Measurements from ENCODE around the gene PRAC2.

The PRAC2 gene

GRCh38 chr17:48755356-48755755 is 32.4 kb downstream of the PRAC2 start:
- no peak for DNase-seq

GRCh38 chr17:48756830-48757251 is 33.9 kb downstream of the PRAC2 start:
- DNase-seq = no peak

GRCh38 chr17:48757524-48757961 is 34.6 kb downstream of the PRAC2 start:
- DNase-seq = no peak

- DNase-seq = no peak
Observed at GRCh38 chr17:48759288-48759687, 36.3 kb downstream of the PRAC2 start.

- DNase-seq = no peak
Observed at GRCh38 chr17:48760411-48760810, 37.4 kb downstream of the PRAC2 start.

GRCh38 chr17:48761114-48761513 is 38.1 kb downstream of the PRAC2 start:
- DNase-seq = no peak

GRCh38 chr17:48767263-48767774 is 44.3 kb downstream of the PRAC2 start:
- DNase-seq = no peak

GRCh38 chr17:48769009-48769675 is 46.2 kb downstream of the PRAC2 start:
- DNase-seq = no peak

- no peak for DNase-seq
Observed at GRCh38 chr17:48770954-48771353, 48.0 kb downstream of the PRAC2 start.

- no peak for DNase-seq
Observed at GRCh38 chr17:48773245-48773644, 50.3 kb downstream of the PRAC2 start.
